ENCODE results near the gene CT55. TPM values are rescaled to one million over a fixed set of nuclear protein-coding genes. Genes with fewer than 3 reads are reported as not detected.

Gene CT55
- total RNA-seq, 1 donor from 2014 or later, result not detected

Other genes with a start within 250 kb of the CT55 start
- 0.84 TPM for gene SMIM10, start 180.4 kb downstream of the CT55 start, total RNA-seq
- gene RTL8B, start 148.9 kb downstream of the CT55 start, total RNA-seq, result 13.9 TPM
- 80.7 TPM for gene RTL8C, start 139.0 kb downstream of the CT55 start, total RNA-seq
- 62.3 TPM for gene RTL8A, start 119.3 kb downstream of the CT55 start, total RNA-seq
- 1.2 TPM for gene SMIM10L2B, start 72.7 kb downstream of the CT55 start, total RNA-seq
- gene ETDB, start 50.9 kb downstream of the CT55 start, total RNA-seq, result not detected
- gene ETDA, start 80.7 kb upstream of the CT55 start, total RNA-seq, result not detected
- not detected for gene ETDC, start 138.1 kb upstream of the CT55 start, total RNA-seq
- 3.4 TPM for gene ZNF75D, start 172.7 kb upstream of the CT55 start, total RNA-seq
- 2.0 TPM for gene ZNF449, start 173.4 kb upstream of the CT55 start, total RNA-seq